WERI-Rb-1 (cell line): ENCODE measurements around the gene KLK6.

ENCODE experiments used
- DNase-seq: peaks from one replicate; pipeline ENCODE4 v3.0.0-alpha.2; 2020
- H3K27ac ChIP-seq: fragments of 250-450 bp; sonication (Bioruptor Pico); 2 replicates; pipeline ENCODE4 v1.5.1; 2020; ENCODE audit warnings: mild to moderate bottlenecking, moderate library complexity
- H3K27me3 ChIP-seq: fragments of 250-450 bp; sonication (Bioruptor Pico); 2 replicates; pipeline ENCODE4 v1.5.1; 2021; ENCODE audit warnings: mild to moderate bottlenecking, low read depth, moderate library complexity; ENCODE audit not compliant: insufficient read depth, severe bottlenecking
- H3K36me3 ChIP-seq: fragments of 250-450 bp; sonication (Bioruptor Pico); 2 replicates; pipeline ENCODE4 v1.5.1; 2020; ENCODE audit warnings: mild to moderate bottlenecking, moderate library complexity
- H3K4me3 ChIP-seq: 2 replicates; pipeline ENCODE4 v1.5.1; 2011; ENCODE audit warnings: low read depth, mild to moderate bottlenecking, control low read depth, low read length
- H3K9me3 ChIP-seq: fragments of 250-450 bp; sonication (Bioruptor Pico); 2 replicates; pipeline ENCODE4 v1.5.1; 2021; ENCODE audit warnings: mild to moderate bottlenecking, moderate library complexity; ENCODE audit not compliant: severe bottlenecking
- CTCF ChIP-seq: IDR thresholded peaks from 2 replicates; pipeline ENCODE4 v1.5.1; 2011; ENCODE audit warnings: low read depth, mild to moderate bottlenecking, control low read depth, inconsistent platforms, low read length

Gene KLK6

DNA sequence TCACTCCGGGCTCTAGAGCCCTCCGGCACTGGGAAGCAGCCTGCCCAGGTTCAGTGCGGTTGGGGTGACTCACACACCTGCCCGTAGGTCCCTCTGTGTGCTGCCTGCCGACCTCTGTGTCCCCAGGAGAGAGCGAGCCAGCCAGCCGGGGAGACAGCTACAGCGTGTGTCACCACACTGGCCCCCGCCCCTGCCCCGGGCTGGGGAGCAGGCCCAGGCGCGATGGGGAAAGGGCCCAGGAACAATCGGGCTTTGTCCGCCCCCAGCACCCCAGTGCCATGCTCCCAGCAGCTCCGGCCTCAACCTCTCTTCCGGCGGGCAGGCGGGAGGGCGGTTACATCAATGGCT is at the start of gene KLK6:
Gene KLK6 (minus strand): TSS at position 179 of the 348 bp plus-strand sequence. CDS start 1,487 bp downstream, outside the sequence.
- Histone ChIP-seq H3K27me3 (peaks cover 89% of the 10 kb centered on the region), H3K27ac (no peak within 1 kb of the TSS), H3K36me3 (no peaks in the 10 kb centered on the region), H3K4me3 (no peak within 1 kb of the TSS), H3K9me3 (no peaks in the 10 kb centered on the region)
- DNase-seq, result no peak
- TF ChIP-seq CTCF, result no peak

- TF ChIP-seq CTCF, result no peak
- Histone ChIP-seq H3K36me3 (no peaks in the 10 kb centered on the region), H3K4me3 (no peak overlapping the region), H3K27me3 (peaks cover 95% of the 10 kb centered on the region), H3K27ac (no peak overlapping the region), H3K9me3 (no peaks in the 10 kb centered on the region)
- DNase-seq, result no peak
Measured at GRCh38 chr19:51018745-51019543, 49.6 kb upstream of the KLK6 start.

DNA sequence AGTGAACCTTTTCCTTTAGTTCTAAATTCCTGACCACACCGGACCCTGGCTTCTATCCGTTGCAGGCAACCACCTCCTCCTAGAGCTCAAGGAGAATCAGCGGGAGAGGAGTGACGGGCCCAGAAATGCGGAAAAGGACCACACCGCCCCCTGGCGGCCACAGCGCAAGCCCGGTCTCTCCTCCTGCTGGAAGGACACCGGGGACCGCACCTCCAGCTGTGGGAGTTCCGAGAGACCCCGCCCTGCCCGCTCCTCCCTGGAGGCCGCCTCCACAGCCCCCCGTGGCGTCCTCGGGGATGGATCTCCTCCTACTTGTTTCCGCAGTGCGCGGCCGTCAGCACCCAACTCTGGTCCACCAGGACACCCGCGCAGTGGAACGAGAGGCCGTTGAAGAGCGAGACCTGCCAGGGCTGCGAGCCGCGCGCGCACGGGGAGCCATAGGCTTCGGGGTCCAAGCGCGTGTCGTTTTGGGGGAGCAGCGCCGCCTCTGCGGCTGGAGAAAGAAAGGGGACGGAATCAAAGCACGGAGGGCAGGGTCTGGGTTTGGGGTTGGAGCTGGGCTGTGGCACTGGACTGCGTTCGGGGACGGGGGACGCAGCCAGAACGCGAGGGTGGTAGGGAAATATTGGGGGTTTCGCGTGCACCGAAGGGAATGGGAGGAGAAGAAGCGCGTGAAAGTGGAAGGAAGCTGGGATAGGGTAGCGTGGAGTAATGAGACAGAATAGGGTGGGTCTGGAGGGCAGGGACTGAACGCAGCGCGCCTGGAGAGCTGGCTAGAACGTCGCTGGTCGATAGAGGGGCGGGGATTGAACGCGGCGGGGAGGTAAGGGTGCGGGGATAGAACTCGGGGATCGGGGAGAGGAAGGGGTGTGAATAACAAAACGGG is 47.6 kb upstream of the KLK6 start:
- peak; percentile 61 for DNase-seq
- Histone ChIP-seq H3K27ac (no peak overlapping the region), H3K9me3 (no peaks in the 10 kb centered on the region), H3K4me3 (no peak overlapping the region), H3K27me3 (peaks cover 96% of the 10 kb centered on the region), H3K36me3 (no peaks in the 10 kb centered on the region)
- peak; percentile 82 for TF ChIP-seq CTCF

DNA sequence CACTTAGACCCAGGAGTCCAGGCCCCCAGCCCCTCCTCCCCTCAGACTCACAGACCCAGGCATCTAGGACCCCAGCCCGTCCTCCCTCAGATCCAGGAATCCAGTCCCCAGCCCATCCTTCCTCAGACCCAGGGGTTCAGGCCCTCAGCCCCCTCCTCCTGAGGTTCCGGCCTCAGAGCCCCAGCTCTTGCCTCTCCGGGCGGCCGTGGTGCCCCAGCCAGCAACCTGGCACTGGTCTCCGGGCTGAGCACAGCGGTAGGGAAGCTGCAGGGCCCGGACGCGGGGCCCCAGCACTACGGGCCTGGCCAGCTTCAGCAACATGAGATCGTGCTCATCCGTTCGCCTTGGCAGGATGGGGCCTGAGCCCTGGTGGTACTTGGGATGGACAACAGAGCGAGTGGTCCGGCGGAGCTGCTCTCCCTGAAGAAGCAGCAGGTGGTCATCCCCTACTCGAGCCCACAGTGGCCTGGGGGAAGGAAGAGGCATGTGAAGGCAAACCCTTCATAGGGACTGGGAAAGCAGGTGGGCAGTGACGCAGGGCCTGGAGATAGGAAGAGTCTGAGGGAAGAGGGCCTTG is 46.4 kb upstream of the KLK6 start:
- H3K27me3 ChIP-seq, result peaks cover 95% of the 10 kb centered on the region
- no peak overlapping the region for H3K4me3 ChIP-seq
- H3K36me3 ChIP-seq, result no peaks in the 10 kb centered on the region
- DNase-seq, result no peak
- no peak for TF ChIP-seq CTCF
- no peak overlapping the region for H3K27ac ChIP-seq
- no peaks in the 10 kb centered on the region for H3K9me3 ChIP-seq

DNA sequence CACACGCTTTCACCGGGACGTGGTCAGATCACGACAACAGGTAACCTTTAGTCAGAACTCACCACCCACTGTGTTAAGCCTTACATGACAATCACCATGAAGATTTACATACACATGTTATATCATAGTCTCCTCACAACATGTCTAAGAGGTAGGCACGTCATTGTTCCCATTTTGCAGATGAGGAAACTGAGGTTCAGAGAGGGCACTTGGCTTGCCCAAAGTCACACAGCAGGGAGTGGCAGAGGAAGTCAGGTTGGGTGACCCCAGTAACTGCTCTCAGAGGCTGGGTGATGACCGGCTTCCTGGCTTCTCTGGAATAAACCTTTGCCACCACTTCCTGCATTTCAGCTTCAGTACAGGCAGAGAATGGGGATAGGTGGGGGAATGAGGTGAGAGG is 44.9 kb upstream of the KLK6 start:
- peaks cover 97% of the 10 kb centered on the region for H3K27me3 ChIP-seq
- no peaks in the 10 kb centered on the region for H3K36me3 ChIP-seq
- no peaks in the 10 kb centered on the region for H3K9me3 ChIP-seq
- DNase-seq, result no peak
- H3K27ac ChIP-seq, result no peak overlapping the region
- no peak for TF ChIP-seq CTCF
- no peak overlapping the region for H3K4me3 ChIP-seq
